ENCODE results near the gene ENG.
A peak's percentile ranks its signal among the peaks of the same experiment; 100 is the strongest.

Gene ENG

GRCh38 chr9:127792417-127793031, 61.9 kb downstream of the ENG start:
- Histone ChIP-seq H3K27ac (no peak overlapping the region), H3K4me3 (no peak overlapping the region)
- TF ChIP-seq CTCF (IDR thresholded peaks at IDR 0.05) = no peak
- no peak for DNase-seq (ENCODE audit: low spot score)

GRCh38 chr9:127791085-127791484, 63.4 kb downstream of the ENG start:
- Histone ChIP-seq H3K27ac (peak overlapping the region in 1 of 2 donors; percentile 15), H3K4me3 (no peak overlapping the region)
- no peak for DNase-seq (ENCODE audit: low spot score)
- TF ChIP-seq CTCF (IDR thresholded peaks at IDR 0.05) = no peak

- Histone ChIP-seq H3K4me3 (no peak overlapping the region), H3K27ac (no peak overlapping the region)
- DNase-seq (ENCODE audit: low spot score) = no peak
- no peak for TF ChIP-seq CTCF (IDR thresholded peaks at IDR 0.05)
Measured at GRCh38 chr9:127790094-127790855, 64.2 kb downstream of the ENG start.

GRCh38 chr9:127789179-127789578, 65.3 kb downstream of the ENG start:
- Histone ChIP-seq H3K4me3 (no peak overlapping the region), H3K27ac (no peak overlapping the region)
- TF ChIP-seq CTCF (IDR thresholded peaks at IDR 0.05) = no peak
- DNase-seq (ENCODE audit: low spot score) = no peak

GRCh38 chr9:127788337-127789011, 66.0 kb downstream of the ENG start:
- DNase-seq (ENCODE audit: low spot score) = no peak
- Histone ChIP-seq H3K27ac (peak overlapping the region in 1 of 2 donors; percentile 12), H3K4me3 (peak overlapping the region; percentile 10)
- TF ChIP-seq CTCF (IDR thresholded peaks at IDR 0.05) = no peak

- Histone ChIP-seq H3K27ac (peak overlapping the region; percentile 92 to 100), H3K4me3 (peak overlapping the region; percentile 94)
- TF ChIP-seq CTCF (IDR thresholded peaks at IDR 0.05) = no peak
- no peak for DNase-seq (ENCODE audit: low spot score)
Measured at GRCh38 chr9:127786773-127787104, 67.7 kb downstream of the ENG start.
